GM12878 (cell line): ENCODE results near the gene CIDEC. TPM values are rescaled to one million over a fixed set of nuclear protein-coding genes. Genes with fewer than 3 reads are reported as not detected.
A peak's percentile ranks its signal among the peaks of the same experiment; 100 is the strongest.

ENCODE experiments used
- ATF3 ChIP-seq: IDR thresholded peaks from 2 replicates; pipeline ENCODE4 v1.6.1; 2011; ENCODE audit warnings: low read depth, mild to moderate bottlenecking, low read length, moderate library complexity, borderline replicate concordance; ENCODE audit errors: extremely low read depth
- ATF7 ChIP-seq: fragments of 450-650 bp; IDR thresholded peaks from 2 replicates; pipeline ENCODE4 v1.6.1; 2016; ENCODE audit warnings: low read depth, mild to moderate bottlenecking
- CEBPZ ChIP-seq: fragments of 150-350 bp; IDR thresholded peaks from 2 replicates; pipeline ENCODE4 v1.6.1; 2016; ENCODE audit warnings: low read depth, low read length
- CREM ChIP-seq: IDR thresholded peaks from 2 replicates; pipeline ENCODE4 v1.6.1; 2014; ENCODE audit warnings: antibody characterized with exemption, low read depth
- E2F4 ChIP-seq: IDR thresholded peaks from 2 replicates; pipeline ENCODE4 v1.6.1; 2012; ENCODE audit warnings: low read depth, low read length, improper control_type of control experiment
- HDAC2 ChIP-seq: fragments of 200-600 bp; sonication (generic); IDR thresholded peaks from 2 replicates; pipeline ENCODE4 v1.6.1; 2017
- IRF4 ChIP-seq: IDR thresholded peaks from 2 replicates; pipeline ENCODE4 v1.6.1; 2011; ENCODE audit warnings: low read depth, low read length
- JUND ChIP-seq: IDR thresholded peaks from 2 replicates; pipeline ENCODE4 v1.6.1; 2012; ENCODE audit warnings: low read depth, mild to moderate bottlenecking, low read length, improper control_type of control experiment, moderate library complexity
- KLF5 ChIP-seq: fragments of 450-650 bp; IDR thresholded peaks from 2 replicates; pipeline ENCODE4 v1.6.1; 2014; ENCODE audit warnings: mild to moderate bottlenecking; ENCODE audit not compliant: partially characterized antibody
- MEF2A ChIP-seq: IDR thresholded peaks from 2 replicates; pipeline ENCODE4 v1.6.1; 2011; ENCODE audit warnings: low read depth, mild to moderate bottlenecking, low read length, moderate library complexity; ENCODE audit not compliant: insufficient read depth
- NR2F1 ChIP-seq: fragments of 450-650 bp; conservative IDR thresholded peaks from 2 replicates; pipeline ENCODE4 v1.6.1; 2017; ENCODE audit warnings: mild to moderate bottlenecking
- PAX8 ChIP-seq: fragments of 450-650 bp; IDR thresholded peaks from 2 replicates; pipeline ENCODE4 v1.6.1; 2017; ENCODE audit warnings: mild to moderate bottlenecking, moderate library complexity
- POLR2AphosphoS5 ChIP-seq: IDR thresholded peaks from 2 replicates; pipeline ENCODE4 v1.6.1; 2011; ENCODE audit warnings: mild to moderate bottlenecking, low read length, inconsistent platforms
- PRDM15 ChIP-seq: fragments of 450-650 bp; formaldehyde crosslinking; IDR thresholded peaks from 2 replicates; pipeline ENCODE4 v1.4.0; 2020; ENCODE audit warnings: mild to moderate bottlenecking, moderate library complexity
- RBBP5 ChIP-seq: fragments of 200-600 bp; sonication (generic); conservative IDR thresholded peaks from 2 replicates; pipeline ENCODE4 v1.6.1; 2016
- SIX5 ChIP-seq: IDR thresholded peaks from 2 replicates; pipeline ENCODE4 v1.6.1; 2011; ENCODE audit warnings: mild to moderate bottlenecking, low read depth, low read length, moderate library complexity; ENCODE audit not compliant: severe bottlenecking
- SP1 ChIP-seq: IDR thresholded peaks from one replicate; pipeline ENCODE4 v1.6.1; 2011; ENCODE audit warnings: low read depth, low read length
- SPI1 ChIP-seq: IDR thresholded peaks from 2 replicates; pipeline ENCODE4 v1.6.1; 2011; ENCODE audit warnings: low read depth, mild to moderate bottlenecking, low read length, moderate library complexity, borderline replicate concordance; ENCODE audit not compliant: insufficient read depth
- TAF1 ChIP-seq: IDR thresholded peaks from 2 replicates; pipeline ENCODE4 v1.6.1; 2011; ENCODE audit warnings: mild to moderate bottlenecking, low read depth, low read length, borderline replicate concordance
- ZSCAN29 ChIP-seq: fragments of 450-650 bp; IDR thresholded peaks from 2 replicates; pipeline ENCODE4 v1.6.1; 2017; ENCODE audit warnings: mild to moderate bottlenecking, moderate library complexity
- ZZZ3 ChIP-seq: IDR thresholded peaks from 2 replicates; pipeline ENCODE4 v1.6.1; 2011; ENCODE audit warnings: low read depth; ENCODE audit not compliant: control insufficient read depth, insufficient read length
- polyA plus RNA-seq, 11 experiments: library from polyadenylated mRNA; depleted of rRNA in 4 of 11; unstranded in 6 of 11; stranded (reverse) in 5 of 11; fragments of >200 nt; fragmentation: Nextera tagmentation in 4 of 11; fragmentation: Illumina TruSeq in 1 of 11; extraction: Ambion mirVana in 4 of 11; extraction: Trizol in 1 of 11; gene quantifications; 1 replicate in 1 of 11; 2 replicates in 10 of 11; pipeline versions ENCODE4 v1.2.1 to v1.2.3, GENCODE V29; 2011 to 2016; ENCODE audit warnings: inconsistent platforms in 2 of 11, missing spikeins in 2 of 11, low read depth in 1 of 11
- total RNA-seq, 4 experiments: library from RNA; depleted of rRNA in 3 of 4; stranded (reverse); fragments of >200 nt in 3 of 4; fragmentation: Illumina TruSeq in 1 of 4; extraction: Trizol in 1 of 4; gene quantifications; 2 replicates each; pipeline versions ENCODE4 v1.2.1 to v1.2.3, GENCODE V29; 2013 to 2021

CIDEC gene
- total and polyA plus RNA-seq, 10 of the 15 experiments (the other 5 are each of a cell fraction or from before 2014, with no cell fraction given): 0.10 to 0.49 TPM; not detected in 8

- TF ChIP-seq CEBPZ (no peak), MEF2A (no peak), CREM (no peak), ZSCAN29 (no peak), SPI1 (peak; percentile 29; the same call in 1 of the 2 replicates), POLR2AphosphoS5 (no peak), KLF5 (no peak), ATF7 (no peak), TAF1 (no peak), ZZZ3 (no peak), JUND (no peak), HDAC2 (no peak), SIX5 (no peak), ATF3 (no peak), E2F4 (no peak), PRDM15 (CRISPR knock-in tag) (no peak), SP1 (no peak), IRF4 (no peak), PAX8 (no peak), NR2F1 (no peak; the same call in none of the 2 replicates), RBBP5 (no peak)
Measured at GRCh38 chr3:9915254-9916141, 35.4 kb upstream of the CIDEC start (continued).
